ENCODE measurements around the gene RTL10.

DNA sequence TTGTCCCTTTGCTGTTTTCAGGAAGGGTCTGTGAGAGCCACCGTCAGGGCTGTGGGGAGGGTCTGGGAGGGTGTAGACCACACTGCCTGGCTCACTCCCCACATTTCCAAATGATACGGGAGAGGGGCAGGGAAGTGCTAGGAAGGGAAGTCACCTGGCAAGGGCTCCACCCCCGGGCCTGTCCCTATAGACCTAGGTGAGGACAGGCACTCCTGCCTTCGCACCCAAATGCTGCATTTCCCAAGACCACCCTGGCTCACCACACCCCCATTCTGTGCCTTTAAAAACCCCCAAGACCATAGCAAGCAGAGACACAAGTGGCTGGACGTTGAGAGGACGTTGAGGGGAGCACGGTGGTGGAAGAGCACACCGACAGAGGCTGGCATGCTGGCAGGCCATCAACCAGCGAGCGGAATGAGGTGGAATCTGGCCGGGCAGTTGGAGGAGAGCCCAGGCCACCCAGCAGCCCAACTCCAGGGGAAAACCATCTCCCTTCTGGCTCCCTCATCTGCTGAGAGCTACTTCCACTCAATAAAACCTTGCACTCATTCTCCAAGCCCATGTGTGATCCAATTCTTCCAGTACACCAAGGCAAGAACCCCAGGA, 45.7 kb downstream of the RTL10 start:
- TF ChIP-seq, protein P1, sequence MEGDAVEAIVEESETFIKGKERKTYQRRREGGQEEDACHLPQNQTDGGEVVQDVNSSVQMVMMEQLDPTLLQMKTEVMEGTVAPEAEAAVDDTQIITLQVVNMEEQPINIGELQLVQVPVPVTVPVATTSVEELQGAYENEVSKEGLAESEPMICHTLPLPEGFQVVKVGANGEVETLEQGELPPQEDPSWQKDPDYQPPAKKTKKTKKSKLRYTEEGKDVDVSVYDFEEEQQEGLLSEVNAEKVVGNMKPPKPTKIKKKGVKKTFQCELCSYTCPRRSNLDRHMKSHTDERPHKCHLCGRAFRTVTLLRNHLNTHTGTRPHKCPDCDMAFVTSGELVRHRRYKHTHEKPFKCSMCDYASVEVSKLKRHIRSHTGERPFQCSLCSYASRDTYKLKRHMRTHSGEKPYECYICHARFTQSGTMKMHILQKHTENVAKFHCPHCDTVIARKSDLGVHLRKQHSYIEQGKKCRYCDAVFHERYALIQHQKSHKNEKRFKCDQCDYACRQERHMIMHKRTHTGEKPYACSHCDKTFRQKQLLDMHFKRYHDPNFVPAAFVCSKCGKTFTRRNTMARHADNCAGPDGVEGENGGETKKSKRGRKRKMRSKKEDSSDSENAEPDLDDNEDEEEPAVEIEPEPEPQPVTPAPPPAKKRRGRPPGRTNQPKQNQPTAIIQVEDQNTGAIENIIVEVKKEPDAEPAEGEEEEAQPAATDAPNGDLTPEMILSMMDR (IDR thresholded peaks at IDR 0.05): no peak
- no peak for TF ChIP-seq EZH2 (IDR thresholded peaks at IDR 0.05; ENCODE audit: borderline replicate concordance, insufficient read depth, low read depth, low read length, poor library complexity, severe bottlenecking)

Measured in B cell (primary cell).